HTR-8/SVneo (cell line): Measurements from ENCODE around the gene EIF3I.
A peak's percentile ranks its signal among the peaks of the same experiment; 100 is the strongest.

ENCODE experiments used
- DNase-seq: peaks from one replicate; pipeline ENCODE4 v3.0.0; 2011; ENCODE audit warnings: low spot score, mixed read lengths; ENCODE audit not compliant: insufficient read length
- FAIRE-seq: peaks from 2 replicates; lab custom pipeline; 2011; peaks lifted over from hg19 to GRCh38; lab: Jason Lieb, UNC

The EIF3I gene

DNA sequence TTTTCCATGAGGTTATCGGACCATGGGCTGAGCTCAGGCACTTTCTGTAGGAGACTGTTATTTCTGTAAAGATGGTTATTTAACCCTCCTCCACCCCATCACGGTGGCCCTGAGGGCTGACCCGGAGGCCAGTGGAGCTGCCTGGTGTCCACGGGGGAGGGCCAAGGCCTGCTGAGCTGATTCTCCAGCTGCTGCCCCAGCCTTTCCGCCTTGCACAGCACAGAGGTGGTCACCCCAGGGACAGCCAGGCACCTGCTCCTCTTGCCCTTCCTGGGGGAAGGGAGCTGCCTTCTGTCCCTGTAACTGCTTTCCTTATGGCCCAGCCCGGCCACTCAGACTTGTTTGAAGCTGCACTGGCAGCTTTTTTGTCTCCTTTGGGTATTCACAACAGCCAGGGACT is 24.4 kb upstream of the EIF3I start:
- no peak for FAIRE-seq
- DNase-seq, result no peak

DNA sequence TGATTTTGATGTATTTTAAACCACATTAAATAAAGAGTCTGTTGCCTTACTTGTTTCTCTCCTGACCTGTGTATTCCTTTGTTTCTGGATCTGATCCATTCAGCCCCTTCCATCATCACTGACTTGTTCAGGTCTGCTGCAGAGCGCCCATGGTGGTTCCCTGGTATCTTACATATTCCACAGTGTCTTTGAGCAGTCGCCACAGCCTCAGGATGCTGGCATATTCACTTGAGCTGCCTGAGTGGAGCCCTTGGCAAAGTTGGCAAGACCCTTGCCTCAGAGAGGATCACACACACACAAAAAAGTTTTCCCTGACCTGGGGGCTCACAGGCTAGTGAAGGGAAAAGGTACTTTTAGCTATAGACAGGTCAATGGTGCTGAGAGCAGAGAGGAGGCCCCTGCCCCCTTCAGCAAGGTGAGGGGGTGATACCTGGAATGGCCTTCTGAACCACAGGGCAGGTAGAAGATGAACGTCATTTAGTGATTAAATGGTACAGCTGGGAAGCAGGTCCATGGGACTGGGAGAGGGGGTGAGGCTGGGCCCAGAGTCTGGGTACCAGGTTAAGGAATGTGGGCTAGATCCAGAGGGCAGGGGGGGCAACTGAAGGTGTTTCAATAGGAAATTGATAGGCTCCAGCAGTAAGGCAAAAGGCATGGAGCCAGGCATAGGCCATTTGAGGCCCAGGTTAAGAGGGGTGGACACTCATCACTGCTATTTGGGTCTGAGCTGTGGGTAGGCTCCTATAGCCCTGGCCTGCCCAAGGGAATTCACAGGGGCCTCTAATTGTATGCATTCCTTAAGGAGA is 23.8 kb upstream of the EIF3I start:
- no peak for FAIRE-seq
- DNase-seq, result no peak

DNA sequence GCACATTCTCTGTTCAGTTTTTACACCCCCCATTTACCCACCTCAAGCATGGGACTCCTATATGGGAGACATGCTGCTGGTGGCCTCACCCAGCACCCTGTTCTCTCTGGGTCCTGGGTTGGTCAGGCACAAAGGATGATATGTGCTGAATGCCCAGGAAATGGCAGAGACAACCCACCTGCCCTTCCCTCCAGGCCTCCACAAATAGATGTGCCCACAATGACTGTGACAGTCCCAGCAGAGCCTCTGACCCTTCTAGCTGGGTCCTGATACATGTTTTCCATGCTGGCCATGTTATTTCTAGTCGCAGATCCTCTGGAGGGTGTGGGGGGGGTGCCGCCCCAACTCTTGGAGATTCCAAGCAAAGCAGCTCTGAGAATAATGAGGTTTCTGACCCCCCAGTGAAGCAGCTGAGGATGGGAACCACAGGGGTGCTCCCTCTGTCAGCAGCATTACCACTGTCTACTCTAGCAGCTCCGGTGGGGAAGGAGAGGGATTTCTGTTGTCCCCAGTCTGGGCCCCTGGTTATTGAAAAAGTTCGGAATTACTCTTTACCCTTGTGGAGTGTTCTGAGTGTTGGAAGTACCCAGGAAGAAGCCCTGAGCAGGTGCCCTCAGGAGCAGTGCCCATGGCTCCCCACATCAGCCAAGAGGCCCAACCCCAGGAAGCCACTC is 23.0 kb upstream of the EIF3I start:
- FAIRE-seq (no peak), DNase-seq (no peak)

DNA sequence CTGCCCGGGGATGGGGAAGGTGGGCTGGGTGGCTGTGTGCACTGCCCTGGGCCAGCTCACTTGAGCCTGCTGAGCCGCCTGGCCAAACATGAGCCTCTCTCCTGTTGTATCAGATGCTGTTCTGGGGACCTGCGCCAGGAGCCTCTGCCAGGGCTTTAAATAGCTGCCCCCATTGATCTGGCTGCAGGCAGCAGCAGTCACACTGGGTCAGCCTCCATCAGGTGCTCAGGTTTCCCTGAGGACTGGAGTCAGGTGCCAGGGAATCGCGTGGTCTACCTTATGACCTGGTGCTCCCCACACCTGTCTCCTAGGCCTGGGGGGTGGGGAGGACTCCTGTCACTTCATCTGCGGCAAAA is 22.5 kb upstream of the EIF3I start:
- FAIRE-seq (no peak), DNase-seq (no peak)

DNA sequence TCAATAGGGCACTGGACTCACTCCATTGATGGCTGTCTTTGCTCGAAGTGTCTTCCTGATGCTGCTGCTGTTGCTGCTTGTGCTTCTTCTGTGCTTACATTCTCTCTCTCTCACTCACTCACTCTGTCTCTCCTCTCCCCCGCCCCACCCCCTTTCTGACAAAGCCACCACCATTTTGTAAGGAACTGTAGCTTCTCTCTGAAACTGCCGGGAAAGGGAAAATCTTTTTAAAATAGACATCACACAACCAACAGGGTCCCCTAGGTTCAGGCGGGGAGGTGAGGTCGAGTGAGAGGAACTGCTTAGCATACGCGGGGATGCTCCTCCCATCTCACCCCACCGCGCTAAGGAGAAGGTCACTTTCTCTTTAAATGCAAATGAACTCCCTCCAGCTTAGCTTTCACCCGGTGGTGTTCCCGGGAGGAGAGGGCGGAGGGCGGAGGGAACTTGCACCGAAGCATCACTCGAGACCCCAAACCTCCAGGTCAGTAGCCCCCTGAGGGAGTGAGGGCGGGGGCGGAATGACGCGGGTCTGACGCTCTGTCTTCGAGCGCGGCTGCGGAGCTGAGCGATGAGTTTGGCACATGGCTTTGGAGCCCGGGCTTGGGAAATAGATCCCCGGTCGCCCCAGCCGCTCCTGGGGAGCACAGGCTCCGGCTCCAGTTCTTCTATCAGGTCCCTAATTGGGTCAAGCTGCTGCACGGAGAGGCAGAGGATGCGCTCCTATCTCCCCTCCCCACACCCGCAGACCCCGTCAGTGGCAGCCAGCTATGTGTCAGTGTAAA is 21.8 kb upstream of the EIF3I start, which contains the start of gene CCDC28B:
Gene CCDC28B, plus strand, starts transcription at position 370 of the 785 bp plus-strand sequence. CDS start 1,341 bp downstream, outside the sequence.
- DNase-seq, result peak; percentile 71
- FAIRE-seq, result peak; percentile 23

DNA sequence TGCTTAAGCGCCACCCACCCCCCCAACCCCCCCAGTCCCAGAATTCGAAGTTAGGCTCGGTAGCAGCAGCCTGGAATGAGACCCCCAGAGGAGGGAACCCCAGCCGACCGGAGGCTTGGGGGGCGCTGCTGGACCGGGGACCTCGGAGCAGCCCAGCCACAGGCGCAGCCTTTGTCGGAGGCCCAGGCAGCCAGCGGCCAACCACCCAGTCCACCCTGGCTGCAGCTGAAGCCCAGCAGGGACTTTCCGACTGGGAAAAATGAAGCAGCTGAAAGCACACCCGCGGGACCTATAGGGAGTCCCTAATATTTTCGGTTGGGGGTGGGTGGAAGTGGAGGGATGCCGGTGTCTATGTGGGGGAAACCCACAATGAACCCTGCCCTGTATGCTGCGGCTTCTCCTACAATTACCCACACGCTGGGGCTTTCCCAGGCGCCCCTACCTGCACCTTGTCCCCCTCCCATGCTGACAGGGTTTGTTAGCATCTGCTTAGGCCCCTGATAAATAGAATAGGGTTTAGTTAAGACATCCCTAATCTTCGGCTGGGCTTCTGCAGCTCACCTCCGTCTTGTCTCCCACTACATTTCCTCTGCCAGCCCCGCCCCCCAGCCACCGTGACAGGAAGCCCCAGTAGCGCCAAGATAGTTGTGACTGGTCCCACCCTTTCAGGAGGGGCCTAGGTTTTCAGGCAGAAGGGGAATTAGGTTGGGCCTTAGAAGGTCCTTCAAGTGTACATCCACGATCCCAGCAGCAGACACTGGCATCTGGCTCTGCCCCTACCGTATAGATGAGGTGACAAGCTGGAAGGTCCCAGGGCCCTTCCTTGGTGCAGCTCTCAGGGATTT is 21.0 kb upstream of the EIF3I start:
- FAIRE-seq (no peak), DNase-seq (peak; percentile 46)

DNA sequence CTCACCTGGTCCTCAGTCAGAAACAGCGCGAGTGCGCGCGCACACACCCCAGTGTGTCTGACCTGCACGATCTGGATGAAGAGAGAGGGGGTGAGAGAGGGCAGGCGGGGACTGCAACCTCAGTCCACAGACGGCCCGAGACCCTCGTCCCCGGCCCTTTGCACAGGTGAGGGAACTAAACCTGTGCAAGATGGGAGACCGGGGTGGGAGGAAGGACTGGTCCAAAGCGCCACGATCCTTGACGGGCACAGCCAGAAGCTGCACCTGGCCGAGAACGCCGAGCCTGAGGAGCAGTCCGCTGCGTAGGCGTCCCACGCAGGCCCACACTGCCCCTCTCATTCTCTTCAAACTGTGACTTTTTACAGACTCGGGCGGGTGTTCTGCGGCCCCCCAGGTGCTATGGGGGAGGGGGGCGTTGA is 17.3 kb upstream of the EIF3I start:
- FAIRE-seq (no peak), DNase-seq (no peak)

DNA sequence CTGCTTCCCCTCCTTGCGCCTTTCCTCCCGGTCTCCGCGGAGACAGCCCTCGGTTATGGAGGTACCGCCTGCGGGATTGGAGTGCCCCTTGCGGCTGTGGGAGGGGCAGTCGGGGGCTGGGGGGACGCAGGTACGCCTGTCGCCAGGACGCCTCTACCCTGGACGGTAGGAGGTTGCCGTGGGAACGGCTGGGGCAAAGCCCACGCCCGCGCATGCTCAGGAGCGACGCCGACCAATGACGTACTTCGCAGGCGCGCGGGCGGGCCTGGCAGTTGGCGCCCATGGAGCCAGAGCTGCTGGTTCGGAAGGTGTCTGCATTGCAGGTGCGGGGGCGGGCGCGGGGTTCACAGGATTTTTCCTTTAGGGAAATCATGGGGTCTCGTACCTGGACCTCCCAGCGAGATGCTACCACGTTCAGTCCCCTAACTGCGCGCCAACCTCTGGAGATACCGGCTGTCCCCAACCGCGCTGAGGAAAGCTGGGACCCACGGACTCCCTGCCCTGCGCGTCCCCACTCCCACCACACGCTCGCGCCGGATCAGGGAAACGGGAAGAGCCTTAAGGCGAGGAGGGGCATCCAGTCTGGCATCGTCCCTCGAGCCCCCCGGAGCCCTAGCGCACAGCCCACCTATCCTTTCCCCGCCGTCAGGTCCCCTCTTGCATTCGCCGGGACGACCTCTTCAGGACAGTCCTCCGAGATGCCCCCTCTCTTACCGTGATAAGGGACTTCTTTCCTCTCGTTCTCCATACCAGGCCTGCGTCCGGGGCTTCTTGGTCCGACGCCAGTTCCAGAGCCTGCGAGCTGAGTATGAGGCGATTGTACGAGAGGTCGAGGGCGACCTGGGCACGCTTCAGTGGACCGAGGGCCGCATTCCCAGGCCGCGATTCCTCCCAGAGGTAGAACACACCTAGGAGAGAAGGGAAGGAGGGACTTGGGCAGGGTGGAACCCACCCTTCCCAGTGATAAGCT is 16.5 kb upstream of the EIF3I start, which contains the start of gene IQCC:
Gene IQCC, plus strand, starts transcription at position 271 of the 970 bp plus-strand sequence. Its CDS starts 11 bp downstream, at position 282.
- FAIRE-seq, result peak; percentile 86
- peak; percentile 82 for DNase-seq

DNA sequence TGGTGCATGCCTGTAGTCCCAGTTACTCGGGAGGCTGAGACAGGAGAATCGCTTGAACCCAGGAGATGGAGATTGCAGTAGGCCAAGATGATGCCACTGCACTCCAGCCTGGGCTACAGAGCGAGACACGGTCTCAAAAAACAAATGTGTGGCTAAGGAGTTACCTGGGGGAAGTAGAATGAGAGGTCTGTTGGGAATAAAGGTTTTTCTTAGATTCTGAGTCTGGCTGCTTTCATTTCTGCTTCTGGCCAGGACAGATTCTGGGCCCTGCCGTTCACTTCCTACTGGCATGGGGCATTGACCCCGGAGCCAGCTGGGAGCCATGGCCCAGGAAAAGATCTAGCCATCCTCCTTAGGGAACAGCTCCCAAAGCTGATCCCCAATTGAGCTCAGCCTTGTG is 13.7 kb upstream of the EIF3I start:
- no peak for FAIRE-seq
- no peak for DNase-seq

DNA sequence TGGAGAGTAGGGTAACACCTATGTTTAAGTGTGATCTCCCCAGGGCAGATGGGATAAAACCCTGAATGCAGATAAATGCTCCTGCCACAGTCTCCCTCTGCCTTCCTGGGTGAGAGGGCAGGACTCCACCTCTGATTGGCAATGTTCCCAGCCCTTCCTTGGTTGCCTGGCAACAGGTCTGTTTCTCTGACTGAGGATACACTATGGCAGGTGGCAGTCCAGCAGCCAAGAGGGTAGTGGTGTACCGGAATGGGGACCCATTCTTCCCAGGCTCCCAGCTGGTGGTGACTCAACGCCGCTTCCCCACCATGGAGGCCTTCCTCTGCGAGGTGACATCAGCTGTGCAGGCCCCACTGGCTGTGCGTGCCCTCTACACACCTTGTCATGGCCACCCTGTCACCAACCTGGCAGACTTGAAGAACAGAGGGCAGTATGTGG is 13.3 kb upstream of the EIF3I start, which contains the start of gene DCDC2B:
Gene DCDC2B, plus strand, starts transcription at position 199 of the 438 bp plus-strand sequence. Its CDS starts 5 bp downstream, at position 204.
- FAIRE-seq (no peak), DNase-seq (no peak)

DNA sequence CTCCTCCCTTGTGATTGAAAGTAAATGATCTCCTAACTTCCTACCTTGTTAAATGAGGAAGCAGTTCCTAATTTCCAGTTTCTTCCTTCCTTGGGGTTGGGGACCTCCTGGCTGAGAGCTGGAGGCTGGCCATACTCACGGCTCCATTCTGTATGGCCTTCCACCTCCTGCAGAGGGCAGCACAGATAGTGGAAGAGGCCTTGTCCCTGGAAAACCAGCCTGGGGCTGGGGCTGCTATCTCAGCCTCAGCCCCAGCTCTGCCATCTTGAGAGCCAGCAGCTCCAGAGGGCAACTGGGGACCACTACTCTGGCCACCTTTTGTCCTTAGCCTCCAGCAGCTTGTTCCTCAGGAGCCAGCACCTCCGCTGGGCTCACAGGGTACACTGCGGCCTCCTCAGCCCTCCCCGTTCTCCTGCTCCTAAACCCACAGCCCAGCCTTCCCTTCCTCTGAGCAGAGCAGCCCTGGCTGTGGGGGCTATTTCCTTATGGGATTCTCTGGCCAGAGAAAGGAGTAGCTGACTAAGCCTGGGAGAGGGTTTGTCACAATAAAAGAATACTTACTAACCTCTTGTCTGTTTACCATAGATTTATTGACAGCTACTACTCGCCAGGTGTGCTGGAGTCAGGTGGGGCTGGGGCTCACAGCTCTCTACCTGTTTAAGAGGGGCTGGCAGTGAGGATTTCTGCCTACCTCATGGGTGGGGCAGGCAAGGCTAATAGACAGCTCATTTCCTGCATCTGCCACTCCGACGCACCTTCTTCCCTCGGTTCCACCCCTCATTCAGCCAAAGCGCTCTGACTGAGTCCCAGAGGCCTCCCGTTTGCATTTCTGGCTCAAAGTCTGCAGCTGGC is 6.4 kb upstream of the EIF3I start:
- FAIRE-seq (no peak), DNase-seq (peak; percentile 63)

DNA sequence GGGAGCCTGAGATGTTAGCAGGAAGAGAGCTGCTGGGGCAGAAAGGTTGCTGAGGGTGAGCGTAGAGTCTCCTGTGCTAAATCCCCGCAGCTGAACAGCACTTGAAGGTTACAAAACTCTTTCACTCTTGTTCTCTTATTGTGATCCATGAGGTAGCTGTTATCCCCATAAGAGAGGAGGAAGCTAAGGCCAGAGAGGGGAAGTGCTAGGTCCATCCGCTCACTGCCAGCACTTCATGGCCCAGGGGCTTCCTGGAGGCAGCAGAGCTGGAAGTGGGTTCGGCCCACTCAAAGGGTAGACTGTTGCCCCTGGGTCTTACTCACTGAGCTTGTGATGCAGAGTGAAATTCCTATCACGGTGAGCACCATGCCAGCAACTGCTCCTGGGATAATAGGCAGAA is 5.6 kb upstream of the EIF3I start:
- DNase-seq (no peak), FAIRE-seq (no peak)

DNA sequence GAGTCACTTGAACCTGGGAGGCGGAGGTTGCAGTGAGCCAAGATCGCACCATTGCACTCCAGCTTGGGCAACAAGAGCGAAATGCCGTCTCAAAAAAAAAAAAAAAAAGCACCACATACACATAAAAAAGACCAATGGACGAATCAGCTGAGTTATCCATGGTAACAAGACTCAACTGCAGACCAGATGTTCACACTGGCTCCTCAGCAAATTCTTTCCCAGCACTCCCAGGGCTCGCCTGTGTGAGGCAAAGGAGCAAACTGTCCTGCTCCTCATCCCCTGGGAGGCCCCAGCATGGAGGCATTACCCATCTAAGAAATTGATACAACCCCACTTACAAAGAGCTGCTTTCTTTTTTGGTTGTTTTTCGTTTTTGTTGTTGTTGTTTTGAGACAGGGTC is 3.2 kb upstream of the EIF3I start:
- DNase-seq (no peak), FAIRE-seq (no peak)

DNA sequence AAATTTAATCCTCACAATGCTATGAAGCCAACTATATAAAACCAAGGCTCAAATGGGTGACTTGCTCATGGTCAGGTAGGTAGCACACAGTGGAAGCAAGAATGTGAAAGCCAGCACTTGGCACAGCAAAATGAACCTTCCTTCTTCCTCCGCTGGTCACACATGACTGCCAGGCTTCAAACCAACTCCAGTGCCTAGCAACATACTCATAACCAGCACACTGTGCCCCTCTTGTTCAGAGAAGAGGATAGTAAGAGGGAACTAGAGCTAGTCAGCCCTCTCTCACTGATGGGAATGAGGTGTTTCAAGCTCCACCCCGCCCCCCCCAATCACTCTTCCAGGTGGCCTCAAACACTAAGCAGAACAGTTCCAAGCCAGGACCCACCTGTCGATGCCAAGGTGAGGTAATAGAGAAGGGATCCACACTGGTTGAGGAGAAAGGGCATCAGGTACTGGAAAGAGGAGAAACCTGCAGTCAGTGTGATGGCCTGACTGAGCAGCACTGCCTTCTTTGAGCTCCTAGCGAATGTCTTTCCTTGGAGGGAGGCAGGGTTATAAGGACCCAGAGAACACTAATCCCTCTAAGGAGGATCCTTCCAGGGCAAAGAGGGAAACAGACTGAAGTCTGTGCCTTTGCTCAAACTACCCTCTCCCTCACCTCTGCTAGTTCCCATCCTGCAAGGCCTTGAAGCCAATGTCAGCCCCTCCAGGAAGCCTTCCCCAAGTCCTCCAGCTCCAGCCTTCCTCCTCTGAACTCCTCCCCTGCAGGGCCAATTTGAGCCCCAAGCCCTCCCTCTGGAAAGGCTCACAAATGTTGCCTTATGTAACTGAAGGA is 1.2 kb upstream of the EIF3I start:
- FAIRE-seq, result no peak
- no peak for DNase-seq

DNA sequence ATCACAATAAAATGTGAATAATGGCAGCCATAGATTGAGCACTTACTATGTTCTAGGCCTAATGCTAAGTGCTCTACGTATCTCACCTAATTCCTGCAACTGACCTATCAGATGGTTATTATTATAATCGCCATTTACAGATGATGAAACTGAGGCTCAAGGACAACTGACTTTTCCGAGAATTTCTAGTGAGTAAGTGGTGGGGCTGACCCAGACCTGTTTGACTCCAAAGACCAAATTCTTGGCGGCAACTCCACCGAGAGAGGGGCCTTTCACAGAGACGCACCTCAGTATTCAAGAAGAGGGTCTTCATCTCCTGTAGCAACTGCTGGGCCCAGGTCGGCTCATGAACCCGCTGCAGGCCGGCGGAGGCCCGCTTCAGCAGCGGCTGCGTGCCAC is 627 bp upstream of the EIF3I start:
- DNase-seq (no peak), FAIRE-seq (no peak)

DNA sequence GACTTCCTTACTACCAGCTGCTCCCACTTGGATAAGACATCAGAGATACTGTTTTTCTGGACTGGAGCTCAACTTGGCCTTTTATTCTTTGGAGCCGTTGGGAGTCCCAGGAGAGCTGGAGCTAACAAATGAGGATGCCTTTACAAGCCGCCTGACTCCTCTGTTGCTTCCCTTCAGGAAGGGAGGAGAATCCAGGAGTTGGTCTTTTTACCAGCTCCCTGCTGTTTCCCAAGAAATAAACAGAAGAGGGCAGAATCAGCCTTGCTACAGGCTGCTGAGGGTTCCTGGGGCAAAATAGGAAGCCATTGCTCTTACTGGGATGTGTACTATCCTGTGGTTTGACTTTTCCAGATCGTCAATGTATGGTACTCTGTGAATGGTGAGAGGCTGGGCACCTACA is 1.5 kb downstream of the EIF3I start:
- DNase-seq (no peak), FAIRE-seq (no peak)

DNA sequence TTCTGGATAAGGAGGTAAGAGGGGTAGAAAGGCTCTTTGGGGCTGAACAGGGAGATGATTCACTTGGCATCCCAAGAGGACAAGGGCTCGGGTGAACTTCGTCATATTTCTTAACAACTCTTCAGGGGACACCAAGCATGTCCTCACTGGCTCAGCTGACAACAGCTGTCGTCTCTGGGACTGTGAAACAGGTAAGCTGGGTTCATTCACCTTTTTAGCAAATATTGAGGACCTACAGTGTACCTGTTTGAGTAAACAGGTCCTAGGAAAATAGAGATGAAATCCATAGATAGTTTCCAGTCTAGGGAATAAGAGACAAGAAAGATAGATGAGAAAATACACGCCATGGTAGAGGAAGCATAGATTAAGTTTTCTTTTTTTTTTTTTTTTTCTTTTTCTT is 2.1 kb downstream of the EIF3I start:
- FAIRE-seq (no peak), DNase-seq (no peak)
